Right hindlimb (tissue), 1 donor: ENCODE measurements around the gene STK25.

Experiments
- DNase-seq: peaks from one replicate; pipeline ENCODE4 v3.0.0-alpha.2; 2018

Gene STK25

DNA sequence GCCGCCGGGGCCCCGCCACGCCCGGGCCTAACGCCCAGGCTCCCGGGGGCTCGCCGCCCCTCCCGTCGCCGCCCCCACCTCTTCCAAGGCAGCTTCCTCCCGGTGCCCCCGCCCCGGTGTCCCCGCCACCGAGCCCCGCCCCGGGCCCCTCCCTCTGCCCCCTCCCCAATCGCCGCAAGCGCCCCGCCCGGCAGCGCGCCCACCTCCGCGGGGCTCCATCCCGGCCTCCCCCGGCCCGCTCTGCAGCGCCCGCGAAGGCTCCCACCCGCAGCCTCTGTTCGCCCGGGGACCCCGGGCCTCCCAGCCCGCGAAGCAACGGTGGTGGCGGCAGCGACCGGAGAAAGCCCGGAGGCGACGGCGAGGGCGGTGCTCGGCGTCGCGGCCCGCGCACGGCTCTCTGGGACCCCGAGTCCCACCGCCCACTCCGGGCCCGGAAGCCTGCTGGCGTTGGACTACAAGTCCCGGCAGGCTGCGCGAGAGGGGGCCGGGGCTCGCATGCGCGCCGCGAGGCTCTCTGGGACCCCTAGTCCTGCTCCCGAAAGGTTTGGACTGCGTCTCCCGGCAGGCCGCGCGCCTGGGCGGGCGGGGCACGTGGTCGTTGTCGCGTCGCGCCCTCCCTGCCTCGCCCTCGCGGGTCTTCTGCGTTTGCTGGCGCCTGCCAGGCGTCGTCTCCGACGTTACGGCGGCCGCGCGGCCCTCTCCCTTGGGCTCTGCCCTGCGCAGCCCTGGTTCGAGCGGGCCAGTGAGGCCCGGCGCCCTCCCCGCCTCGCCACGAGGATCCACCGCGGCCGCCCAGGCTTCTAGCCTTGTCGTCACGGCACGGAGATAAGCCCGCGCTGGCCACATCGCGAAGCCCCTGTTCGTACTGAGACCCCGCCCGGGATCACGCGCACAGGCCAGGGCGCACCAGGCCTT is at the start of gene STK25:
TSS of gene STK25 (minus strand) at position 345 of the 915 bp plus-strand sequence. CDS start 549 bp downstream, outside the sequence.
- peak; percentile 99 for DNase-seq

DNA sequence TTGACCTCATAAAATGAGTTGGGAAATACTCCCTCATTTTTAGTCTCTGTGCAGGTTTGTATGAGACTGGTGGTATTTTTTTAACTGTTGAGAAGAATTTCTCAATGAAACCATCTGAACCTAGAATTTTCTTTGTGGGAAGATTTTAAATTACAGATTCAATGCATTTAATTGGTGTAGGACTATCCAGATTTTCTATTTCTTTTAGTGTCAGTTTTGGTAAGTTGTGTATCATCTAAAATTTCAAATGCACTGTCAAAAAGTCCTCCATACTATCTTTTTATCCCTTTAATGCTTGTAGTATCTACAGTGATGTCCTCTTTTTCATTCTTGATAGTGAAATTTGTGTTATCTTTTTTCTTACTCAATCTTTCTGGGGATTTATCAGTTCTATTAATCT is 48.4 kb upstream of the STK25 start:
- DNase-seq, result no peak

GRCh38 chr2:241555711-241556110 is 47.3 kb upstream of the STK25 start:
- DNase-seq, result no peak

DNA sequence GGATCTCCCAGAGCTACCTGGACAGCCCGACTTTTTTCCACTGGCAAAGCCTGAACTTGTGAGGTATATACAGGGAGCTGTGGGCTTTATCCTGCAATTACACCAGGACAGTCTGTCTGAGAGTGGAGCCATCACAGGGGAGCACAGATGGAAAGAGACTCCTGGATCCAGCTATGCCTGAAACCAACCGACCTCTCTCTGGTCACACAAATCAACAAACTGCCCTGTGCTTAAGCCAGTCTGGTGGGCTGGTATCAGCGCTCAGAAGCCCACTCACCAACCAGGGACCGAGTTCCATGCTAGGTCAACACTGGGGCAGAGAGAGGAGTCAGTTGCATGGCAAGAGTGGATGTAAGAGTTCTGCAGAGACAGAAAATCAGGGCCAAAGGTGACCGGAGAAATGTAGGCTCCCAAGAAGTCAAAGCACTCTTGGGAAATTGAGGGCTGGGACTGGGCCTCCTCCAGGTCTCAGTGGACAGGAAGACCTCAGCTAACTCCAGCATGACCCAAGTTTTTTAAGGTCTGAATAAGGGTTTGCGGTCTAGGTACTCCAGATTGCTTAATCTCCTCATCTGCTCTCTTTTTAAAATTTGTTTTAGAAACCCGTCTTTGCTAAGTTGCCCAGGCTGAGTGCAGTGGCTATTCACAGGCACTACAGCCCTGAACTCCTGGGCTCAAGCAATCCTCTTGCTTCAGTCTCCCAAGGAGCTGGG is 46.4 kb upstream of the STK25 start:
- DNase-seq, result no peak

DNA sequence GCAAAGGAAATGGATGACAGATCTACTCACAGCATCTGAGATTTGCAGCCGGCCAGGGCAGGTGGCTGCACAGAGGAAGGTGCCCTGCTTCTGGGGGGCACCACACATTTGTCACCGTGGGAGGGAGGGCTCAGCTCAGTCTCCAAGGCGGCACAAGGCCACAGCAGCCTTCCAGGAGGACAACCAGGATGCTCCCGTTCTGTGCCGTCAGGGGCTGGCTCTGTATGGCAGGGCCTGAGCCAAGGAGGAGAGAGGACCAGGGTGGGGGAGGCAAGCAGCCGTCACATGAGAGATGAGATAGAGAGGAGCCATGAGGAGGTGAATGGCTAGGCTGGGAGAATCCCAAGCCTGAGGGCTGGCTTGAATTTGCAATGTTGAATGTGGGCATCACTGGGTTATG is 45.6 kb upstream of the STK25 start:
- DNase-seq, result no peak

DNA sequence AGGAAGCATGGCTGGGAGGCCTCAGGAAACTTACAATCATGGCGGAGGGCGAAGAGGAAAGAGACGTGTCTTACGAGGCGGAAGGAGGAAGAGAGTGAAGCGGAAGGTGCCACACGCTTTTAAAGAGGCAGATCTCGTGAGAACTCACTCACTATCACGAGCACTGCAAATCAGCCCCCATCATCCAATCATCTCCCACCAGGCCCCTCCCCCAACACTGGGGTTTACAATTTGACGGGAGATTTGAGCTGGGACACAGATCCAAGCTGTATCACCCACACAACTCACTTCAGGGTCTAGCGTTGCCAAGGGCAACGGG is 45.1 kb upstream of the STK25 start:
- DNase-seq, result no peak

- no peak for DNase-seq
These were observed 43.8 kb upstream of the STK25 start for GRCh38 chr2:241551998-241552737.

- DNase-seq, result no peak
These were observed 43.2 kb upstream of the STK25 start for GRCh38 chr2:241551599-241551997.

DNA sequence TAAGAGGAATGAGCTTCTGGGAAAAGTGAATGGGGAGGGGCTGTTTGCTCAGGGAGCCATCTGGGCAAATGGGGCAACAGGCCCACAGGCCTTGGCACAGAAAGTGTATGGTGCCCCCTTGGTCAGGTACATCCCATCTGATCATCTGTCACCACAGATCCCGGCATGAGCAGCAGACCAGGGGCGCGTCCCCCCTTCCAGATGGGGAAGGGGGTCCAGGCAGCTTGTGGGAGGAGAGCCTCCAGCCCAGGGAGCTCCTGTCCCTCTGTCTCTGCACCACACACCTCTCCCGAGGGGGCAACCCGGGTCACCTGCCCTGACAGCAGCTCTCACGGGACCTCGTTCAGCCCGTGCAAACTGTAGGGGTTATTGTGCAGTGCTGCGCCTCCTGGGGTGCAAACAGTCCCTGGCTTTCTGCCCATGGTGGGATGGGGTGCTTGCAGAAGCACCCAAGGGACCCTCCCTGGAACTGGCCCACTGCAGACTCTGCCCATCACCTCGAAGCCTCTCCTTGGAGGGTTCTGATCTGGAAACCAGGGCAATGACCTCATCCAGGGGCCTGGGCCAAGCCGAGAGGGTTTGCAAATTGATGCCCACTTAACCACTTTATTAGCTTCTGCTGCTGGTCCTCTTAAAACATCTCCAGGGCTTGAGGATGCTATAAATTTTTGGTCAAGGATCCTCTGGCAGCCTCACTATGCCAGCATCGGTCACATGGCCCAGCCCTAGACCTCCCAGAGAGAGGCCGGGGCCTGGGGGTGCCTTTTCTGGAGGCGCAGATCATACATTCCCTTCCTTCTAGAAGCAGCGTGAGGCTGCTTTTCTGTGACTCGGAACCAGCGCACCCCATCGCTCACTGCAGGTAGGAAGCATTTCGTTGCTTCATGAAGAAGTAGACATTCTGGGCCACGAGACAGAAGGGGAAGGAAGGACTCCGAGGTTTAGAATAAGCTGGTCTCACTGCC is 42.5 kb upstream of the STK25 start:
- DNase-seq, result no peak

GRCh38 chr2:241548451-241548835 is 40.1 kb upstream of the STK25 start:
- DNase-seq, result no peak

DNA sequence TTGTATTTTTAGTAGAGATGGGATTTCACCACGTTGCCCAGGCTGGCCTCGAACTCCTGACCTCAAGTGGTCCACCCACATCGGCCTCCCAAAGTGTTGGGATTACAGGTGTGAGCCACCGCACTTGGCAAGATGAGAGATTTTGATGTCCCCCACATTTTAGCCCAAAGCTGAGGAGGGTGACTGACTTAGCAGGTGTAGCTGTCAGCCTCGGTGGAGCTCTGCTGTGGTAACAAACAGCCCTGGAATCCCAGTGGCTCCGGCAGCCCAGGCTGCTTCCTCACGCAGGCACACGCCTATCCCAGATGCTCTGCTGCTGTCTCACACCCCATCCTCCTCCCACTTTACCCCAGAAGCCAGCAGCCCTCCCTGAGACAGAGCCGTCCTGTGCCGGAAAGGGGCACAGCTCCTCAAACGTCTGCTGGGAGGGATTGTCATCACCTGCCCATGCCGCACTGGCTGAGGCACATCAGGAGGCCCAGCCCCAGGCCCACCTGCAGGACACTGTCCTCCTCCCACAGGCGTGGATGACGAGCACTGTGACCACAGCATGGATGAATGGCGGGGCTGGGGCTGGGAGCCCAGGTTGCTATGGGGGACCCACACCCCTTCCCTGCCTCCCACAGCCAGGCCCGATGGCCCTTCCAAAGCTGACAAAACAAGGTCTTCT is 39.5 kb upstream of the STK25 start:
- no peak for DNase-seq

GRCh38 chr2:241546771-241547498 is 38.6 kb upstream of the STK25 start:
- DNase-seq, result peak; percentile 79

DNA sequence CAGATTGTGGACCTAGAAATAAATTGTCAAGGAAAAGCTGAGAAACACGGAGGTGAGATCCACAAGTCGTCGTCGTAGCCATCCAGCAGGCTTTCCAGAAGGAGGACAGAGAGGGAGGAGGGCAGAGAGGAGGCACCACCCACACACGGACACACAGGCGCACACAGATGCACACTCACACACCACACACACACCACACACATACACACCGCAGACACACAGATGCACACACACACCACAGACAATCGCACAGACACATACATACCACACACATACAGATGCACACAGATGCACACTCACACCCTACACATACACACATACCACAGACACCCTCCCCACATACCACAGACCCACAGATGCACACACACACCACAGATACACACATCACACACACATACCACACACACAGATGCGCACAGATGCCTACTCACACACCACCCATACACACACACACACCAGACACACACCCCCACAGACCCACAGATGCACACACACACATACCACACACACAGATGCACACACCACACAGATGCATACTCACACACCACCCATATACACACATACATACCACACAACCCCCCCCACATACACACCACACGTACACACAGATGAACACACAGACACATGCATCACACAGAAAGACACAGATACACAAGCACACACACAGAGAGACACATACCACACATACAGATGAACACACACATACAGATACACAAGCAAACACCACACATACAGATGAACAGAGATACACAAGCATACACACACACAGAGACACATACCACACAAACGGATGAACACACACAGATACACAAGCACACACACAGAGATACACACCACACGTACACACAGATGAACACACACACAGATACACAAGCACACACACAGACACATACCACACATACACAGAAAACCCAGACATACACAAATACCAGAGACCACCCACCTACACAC is 37.4 kb upstream of the STK25 start:
- DNase-seq, result no peak

DNA sequence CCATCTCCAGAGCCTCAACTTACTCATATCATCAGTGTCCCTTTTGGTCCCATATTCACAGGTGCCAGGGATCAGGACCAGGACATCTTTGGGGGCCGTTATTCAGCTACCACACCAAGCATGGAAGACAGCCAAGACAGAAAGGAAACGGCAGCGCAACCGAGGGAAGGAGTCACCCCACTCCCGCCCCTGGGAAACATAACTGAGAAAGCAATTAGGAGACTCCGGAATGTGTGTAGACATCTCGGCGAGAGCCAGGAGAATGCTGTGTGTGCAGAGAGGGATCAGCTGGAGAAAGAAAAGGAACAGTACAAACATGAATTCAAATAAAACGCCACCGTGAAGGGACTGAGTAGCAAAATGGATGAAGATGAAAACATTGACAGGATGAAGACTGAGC is 36.7 kb upstream of the STK25 start:
- DNase-seq, result no peak

DNA sequence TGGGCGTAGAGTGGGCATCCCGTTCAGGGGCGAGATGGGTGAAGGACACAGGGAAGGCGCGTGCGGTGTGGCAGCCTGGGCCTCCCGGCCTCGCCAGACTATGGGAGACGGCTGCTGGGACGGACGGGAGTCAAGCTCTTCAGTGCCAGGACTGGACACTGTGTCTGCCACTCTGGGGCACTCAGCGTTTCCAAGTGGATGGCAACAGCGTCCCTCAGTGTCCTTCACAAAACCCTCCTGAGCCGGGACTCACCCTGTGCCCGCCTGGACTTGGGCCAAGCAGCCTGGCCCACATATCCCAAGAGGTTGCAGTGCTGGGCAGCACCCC is 33.9 kb upstream of the STK25 start:
- DNase-seq, result no peak

- DNase-seq, result no peak
These were observed 33.3 kb upstream of the STK25 start for GRCh38 chr2:241541564-241542277.

GRCh38 chr2:241540771-241541561 is 32.6 kb upstream of the STK25 start:
- peak; percentile 58 for DNase-seq

DNA sequence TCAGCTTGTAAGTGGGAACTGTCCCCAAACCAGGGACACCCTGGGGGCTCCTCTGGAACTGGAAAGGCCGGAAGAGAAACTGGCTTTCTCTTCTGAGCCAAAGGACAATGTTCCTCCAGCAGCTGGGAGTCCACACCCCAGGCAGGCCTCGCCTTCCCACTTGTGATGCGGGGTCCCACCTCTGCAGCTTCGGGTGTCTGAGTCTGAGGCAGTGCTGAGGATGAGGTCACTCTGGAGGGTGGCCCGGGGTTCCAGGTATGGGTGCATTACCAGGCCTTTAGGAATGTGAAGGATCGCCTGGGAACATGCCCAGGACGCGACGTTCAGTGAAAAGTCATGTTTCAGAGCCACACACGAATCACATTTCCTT is 32.0 kb upstream of the STK25 start:
- DNase-seq, result no peak
